ENCODE results near the gene MACIR. TPM values are rescaled to one million over a fixed set of nuclear protein-coding genes. Genes with fewer than 3 reads are reported as not detected.

Gene MACIR
- total RNA-seq (10 to 100 TPM in 2 of 9 donors, 1 to 10 TPM in 7; 1.9 to 19.9 (median 6.9) TPM), polyA plus RNA-seq (1 to 10 TPM; 3.4 to 7.2 (median 3.7) TPM)
- long read RNA-seq, donor 1, transcript C5orf30-201 (3 exons, 3,049 nt), result major isoform, 14 of 14 reads
- long read RNA-seq, donor 1, partial matches to known transcripts, result 0 of 14 reads
- long read RNA-seq, donor 1, other reads (novel, unspliced or antisense), result 0 of 14 reads
- long read RNA-seq, donor 2, partial matches to known transcripts, result 0 of 4 reads
- long read RNA-seq, donor 2, other reads (novel, unspliced or antisense), result 0 of 4 reads
- long read RNA-seq, donor 3, transcript C5orf30-201 (3 exons, 3,049 nt), result major isoform, 8 of 14 reads
- long read RNA-seq, donor 3, partial matches to known transcripts, result 5 of 14 reads
- long read RNA-seq, donor 3, other reads (novel, unspliced or antisense), result 0 of 14 reads
- long read RNA-seq, donor 4, partial matches to known transcripts, result 0 of 5 reads
- long read RNA-seq, donor 4, other reads (novel, unspliced or antisense), result 0 of 5 reads
- long read RNA-seq, donor 5, transcript C5orf30-201 (3 exons, 3,049 nt), result major isoform, 17 of 19 reads
- long read RNA-seq, donor 5, partial matches to known transcripts, result 0 of 19 reads
- long read RNA-seq, donor 5, other reads (novel, unspliced or antisense), result 0 of 19 reads
- long read RNA-seq, donor 6, partial matches to known transcripts, result 4 of 7 reads
- long read RNA-seq, donor 6, other reads (novel, unspliced or antisense), result 0 of 7 reads
- long read RNA-seq, donor 7, partial matches to known transcripts, result 0 of 5 reads
- long read RNA-seq, donor 7, other reads (novel, unspliced or antisense), result 0 of 5 reads
- long read RNA-seq, donor 8, transcript C5orf30-201 (3 exons, 3,049 nt), result major isoform, 10 of 11 reads
- long read RNA-seq, donor 8, partial matches to known transcripts, result 0 of 11 reads
- long read RNA-seq, donor 8, other reads (novel, unspliced or antisense), result 0 of 11 reads
- long read RNA-seq, donor 9, partial matches to known transcripts, result 0 of 3 reads
- long read RNA-seq, donor 9, other reads (novel, unspliced or antisense), result 0 of 3 reads
- long read RNA-seq, donor 10, result 0 reads

- H3K4me3 ChIP-seq, result peak within 1 kb of the TSS; percentile 56 to 79 (median 68)
- H3K4me1 ChIP-seq (replicated peaks in 1 of 2), result peaks cover 5 to 29% of the 10 kb centered on the region in 2 donors
- H3K9me3 ChIP-seq (replicated peaks in 1 of 3), result no peaks in the 10 kb centered on the region
- H3K36me3 ChIP-seq (replicated peaks in 1 of 2), result no peaks in the 10 kb centered on the region
- DNase-seq, result peak; percentile 96 to 98 (median 98)
- TF ChIP-seq POLR2A (IDR thresholded peaks at IDR 0.05) (peak; percentile 54 to 81), CTCF (IDR thresholded peaks at IDR 0.05) (no peak)
- H3K27me3 ChIP-seq, result no peaks in the 10 kb centered on the region
- peak within 1 kb of the TSS in 4 of 5 donors; percentile 63 to 85 (median 77) for H3K27ac ChIP-seq
- WGBS, 4 donors, result 0 to 2% (median 1%) methylated on average over 2 to 45 of the region's 45 CpGs
- intact Hi-C loops (cut with DNase I), result loop anchor here in 1 of 2 donors (10.0 kb wide), 1 partner anchor 216 kb away; no protein-coding TSS in a partner anchor
These were observed at the start of gene MACIR for GRCh38 chr5:103258368-103258956. Gene MACIR, plus strand, starts transcription at chr5:103258763. Its CDS starts 17,157 bp downstream, at chr5:103275920.

GRCh38 chr5:103209065-103209464 lies 49.5 kb upstream of the MACIR start:
- intact Hi-C loops (cut with DNase I), result no loop called here
- no peak for TF ChIP-seq POLR2A (IDR thresholded peaks at IDR 0.05)
- TF ChIP-seq CTCF (IDR thresholded peaks at IDR 0.05), result no peak
- no peaks in the 10 kb centered on the region for H3K9me3 ChIP-seq (replicated peaks in 1 of 3)
- no peaks in the 10 kb centered on the region for H3K27me3 ChIP-seq
- no peak overlapping the region for H3K27ac ChIP-seq
- H3K4me1 ChIP-seq (replicated peaks in 1 of 2), result no peaks in the 10 kb centered on the region
- H3K36me3 ChIP-seq (replicated peaks in 1 of 2), result no peaks in the 10 kb centered on the region
- no peak overlapping the region for H3K4me3 ChIP-seq
- DNase-seq, result no peak

- no peaks in the 10 kb centered on the region for H3K9me3 ChIP-seq (replicated peaks in 1 of 3)
- intact Hi-C loops (cut with DNase I), result no loop called here
- TF ChIP-seq CTCF (IDR thresholded peaks at IDR 0.05) (no peak), POLR2A (IDR thresholded peaks at IDR 0.05) (no peak)
- H3K27ac ChIP-seq, result no peak overlapping the region
- WGBS, 4 donors, result 92 to 100% (median 97%) methylated on average over 2 of the region's 2 CpGs
- H3K36me3 ChIP-seq (replicated peaks in 1 of 2), result no peaks in the 10 kb centered on the region
- no peaks in the 10 kb centered on the region for H3K27me3 ChIP-seq
- DNase-seq, result no peak
- H3K4me3 ChIP-seq, result no peak overlapping the region
- H3K4me1 ChIP-seq (replicated peaks in 1 of 2), result no peaks in the 10 kb centered on the region
These were observed 47.6 kb upstream of the MACIR start for GRCh38 chr5:103210952-103211351.

Data from adrenal gland (tissue), 19 donors.